NB4 (cell line): Measurements from ENCODE around the gene SPCS1.

Experiments
- DNase-seq: peaks from one replicate; pipeline ENCODE4 v3.0.0; 2010; ENCODE audit warnings: low read depth
- H3K4me3 ChIP-seq: one replicate; pipeline ENCODE4 v1.5.1; 2011; ENCODE audit warnings: mild to moderate bottlenecking, low read depth, low read length, moderate library complexity
- CTCF ChIP-seq: IDR thresholded peaks from one replicate; pipeline ENCODE4 v1.5.1; 2012; ENCODE audit warnings: low read depth, low read length
- MAX ChIP-seq: IDR thresholded peaks from 2 replicates; pipeline ENCODE4 v1.6.1; 2011; ENCODE audit warnings: low read depth, low read length
- MYC ChIP-seq: IDR thresholded peaks from 2 replicates; pipeline ENCODE4 v1.6.1; 2011; ENCODE audit warnings: low read depth, low read length
- POLR2A ChIP-seq: IDR thresholded peaks from 2 replicates; pipeline ENCODE4 v1.6.1; 2011; ENCODE audit warnings: mild to moderate bottlenecking; ENCODE audit not compliant: insufficient read length; ENCODE audit errors: extremely low read depth

SPCS1 gene

DNA sequence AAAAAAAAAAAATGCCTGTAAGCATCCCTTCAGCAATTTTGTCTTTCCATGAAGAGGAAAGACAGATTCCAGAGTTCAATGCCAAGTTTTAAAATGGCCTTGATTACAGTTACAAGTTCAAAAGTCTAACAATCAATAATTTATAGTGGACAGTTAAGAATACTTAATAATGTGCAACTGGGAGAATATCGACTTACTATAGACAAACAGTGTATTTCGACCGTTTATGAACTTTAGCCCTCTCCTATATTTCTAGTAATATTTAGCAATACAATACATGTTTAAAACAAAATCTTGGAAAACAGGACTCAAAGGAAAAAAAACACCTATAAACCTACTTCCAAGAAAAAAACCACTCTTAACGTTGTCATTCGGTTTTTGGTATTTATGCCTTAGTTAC is 21.7 kb upstream of the SPCS1 start:
- TF ChIP-seq MYC, result no peak
- no peak for DNase-seq
- peak overlapping the region; percentile 74 for H3K4me3 ChIP-seq

- H3K4me3 ChIP-seq, result peak overlapping the region; percentile 74
- DNase-seq, result peak; percentile 85
- no peak for TF ChIP-seq MYC
- no peak for TF ChIP-seq MAX
- no peak for TF ChIP-seq POLR2A
- TF ChIP-seq CTCF, result no peak
Measured at GRCh38 chr3:52685285-52685708, 20.6 kb upstream of the SPCS1 start.

- peak within 1 kb of the TSS; percentile 85 for H3K4me3 ChIP-seq
- DNase-seq, result peak; percentile 97
- TF ChIP-seq MYC (peak; percentile 99), POLR2A (peak; percentile 90), MAX (peak; percentile 99), CTCF (no peak)
Measured at GRCh38 chr3:52685709-52686691, 19.9 kb upstream of the SPCS1 start, which contains the start of the genes GNL3 and PBRM1. Gene GNL3 (plus strand): TSS chr3:52686032. CDS start chr3:52686093, 61 bp downstream. Gene PBRM1 (minus strand): TSS chr3:52685913.

GRCh38 chr3:52688266-52688665 is 17.6 kb upstream of the SPCS1 start:
- peak overlapping the region; percentile 85 for H3K4me3 ChIP-seq
- DNase-seq, result no peak
- TF ChIP-seq MAX (no peak), MYC (no peak), CTCF (no peak), POLR2A (no peak)

GRCh38 chr3:52689151-52689550 is 16.8 kb upstream of the SPCS1 start:
- peak overlapping the region; percentile 7 for H3K4me3 ChIP-seq
- DNase-seq, result no peak
- no peak for TF ChIP-seq POLR2A
- no peak for TF ChIP-seq CTCF
- TF ChIP-seq MYC, result no peak

GRCh38 chr3:52690560-52690959 is 15.3 kb upstream of the SPCS1 start:
- no peak for TF ChIP-seq MYC
- no peak for TF ChIP-seq POLR2A
- no peak for TF ChIP-seq CTCF
- TF ChIP-seq MAX, result no peak
- no peak overlapping the region for H3K4me3 ChIP-seq
- DNase-seq, result no peak
